Measurements from ENCODE around the gene MRTO4.
"Not testable (repeated sequence)": the region's sequence is repeated elsewhere in the genome, so short reads cannot be mapped to it uniquely, and the experiment has no call there.

Gene MRTO4

DNA sequence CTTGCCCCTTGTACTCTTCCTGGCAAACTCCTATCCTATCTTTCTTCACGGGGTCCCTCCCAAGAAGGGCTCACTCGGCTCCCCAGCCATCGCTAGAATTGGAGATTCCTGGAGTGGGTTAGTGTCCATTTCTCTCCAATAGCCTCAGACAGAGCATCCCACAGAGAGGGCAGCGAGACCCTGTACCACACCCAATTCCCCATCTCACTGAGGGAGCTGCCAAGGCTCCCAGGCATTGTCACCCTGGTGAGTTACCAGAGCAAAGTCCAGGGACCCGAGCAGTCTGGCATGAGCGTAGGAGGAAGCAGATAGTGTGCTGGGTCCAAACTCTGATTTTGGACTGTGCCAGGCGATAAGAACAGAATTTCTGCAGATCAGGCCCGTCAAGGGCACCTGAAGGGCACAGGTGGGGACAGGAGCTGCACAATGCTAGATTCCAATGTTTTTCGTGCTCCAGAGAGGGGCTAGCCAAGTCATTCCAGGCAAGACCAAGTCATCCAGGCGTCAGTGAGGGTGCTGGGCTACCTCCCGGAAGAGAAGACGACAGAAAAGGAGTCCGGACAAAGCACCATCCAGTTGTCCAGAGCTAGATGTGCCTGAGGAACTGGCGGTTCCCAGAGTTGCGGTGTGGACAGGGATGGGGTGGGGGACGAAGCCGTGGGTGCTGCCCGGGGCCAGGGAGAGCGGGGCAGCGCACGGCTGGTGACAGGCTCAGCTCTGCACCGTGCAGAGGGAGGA is 21.7 kb downstream of the MRTO4 start:
- DNase-seq: no peak

DNA sequence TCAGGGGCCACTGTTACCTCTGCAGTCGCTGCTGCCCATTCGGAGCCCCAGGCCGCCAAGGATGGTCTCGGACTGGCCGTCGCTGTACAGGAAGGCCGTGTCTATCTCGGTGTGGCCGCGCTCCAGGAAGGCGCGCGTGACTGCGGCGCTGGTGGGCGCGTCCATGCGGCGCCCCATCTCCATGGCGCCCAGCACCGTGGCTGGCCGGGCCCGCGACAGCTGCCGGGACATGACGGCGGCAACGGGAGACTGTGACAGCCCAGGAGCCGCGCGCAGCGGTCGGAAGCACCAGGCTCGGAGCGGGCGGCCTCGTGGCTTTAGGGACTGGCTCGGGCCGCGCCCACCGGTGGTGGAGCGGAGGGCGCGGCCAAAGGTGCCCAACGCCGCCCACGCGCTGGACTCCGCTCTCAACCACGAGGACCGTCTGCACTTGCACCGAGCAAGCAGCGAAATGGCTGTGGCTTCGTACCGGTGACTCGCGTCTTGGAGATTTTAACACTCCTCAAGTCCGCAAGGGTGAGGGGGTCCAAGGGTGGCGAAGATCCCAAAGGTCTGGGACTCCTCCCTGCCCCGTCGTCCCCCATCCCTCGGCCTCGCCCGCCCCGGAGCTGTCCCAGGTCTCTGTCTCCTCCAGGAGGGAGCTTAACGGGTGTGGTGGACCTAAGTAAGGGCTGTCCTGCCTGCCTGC is 22.4 kb downstream of the MRTO4 start:
- not testable (repeated sequence) for DNase-seq

DNA sequence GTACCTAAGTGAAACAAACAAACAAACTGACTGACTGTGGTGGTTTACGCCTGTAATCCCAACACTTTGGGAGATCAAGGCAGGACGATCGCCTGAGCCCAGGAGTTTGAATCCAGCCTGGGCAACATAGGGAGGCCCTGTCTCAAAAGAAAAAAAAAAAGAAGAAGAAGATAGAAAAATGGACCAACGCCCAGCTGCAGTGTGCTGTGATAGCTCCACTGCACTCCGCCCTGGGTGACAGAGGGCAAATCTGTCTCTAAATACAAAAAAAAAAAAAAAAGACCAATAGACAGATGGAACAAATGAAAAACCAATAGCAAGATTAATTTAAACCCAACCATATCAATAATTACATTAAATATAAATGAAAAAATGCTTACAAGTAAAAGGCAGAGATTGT is 23.0 kb downstream of the MRTO4 start:
- DNase-seq: no peak

DNA sequence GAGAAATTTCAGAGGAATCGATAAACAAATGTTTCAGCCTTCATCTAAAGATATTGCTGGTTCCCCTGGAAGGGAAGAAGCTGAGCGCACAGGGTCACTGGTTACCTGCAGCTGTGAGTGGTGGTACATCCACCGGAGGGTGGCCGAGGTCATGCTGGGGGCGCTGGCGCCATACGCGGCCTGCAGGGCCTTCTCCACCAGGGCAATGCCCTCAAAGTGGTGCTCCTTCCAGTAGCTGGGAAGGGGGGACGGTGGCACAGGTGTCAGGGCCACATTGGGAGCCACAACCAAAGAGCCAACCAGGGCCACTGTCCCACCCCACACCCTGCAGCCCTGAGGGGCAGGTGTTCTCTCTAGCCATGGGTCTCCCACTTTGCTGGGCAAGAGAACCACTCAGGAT is 32.3 kb downstream of the MRTO4 start:
- DNase-seq: no peak

DNA sequence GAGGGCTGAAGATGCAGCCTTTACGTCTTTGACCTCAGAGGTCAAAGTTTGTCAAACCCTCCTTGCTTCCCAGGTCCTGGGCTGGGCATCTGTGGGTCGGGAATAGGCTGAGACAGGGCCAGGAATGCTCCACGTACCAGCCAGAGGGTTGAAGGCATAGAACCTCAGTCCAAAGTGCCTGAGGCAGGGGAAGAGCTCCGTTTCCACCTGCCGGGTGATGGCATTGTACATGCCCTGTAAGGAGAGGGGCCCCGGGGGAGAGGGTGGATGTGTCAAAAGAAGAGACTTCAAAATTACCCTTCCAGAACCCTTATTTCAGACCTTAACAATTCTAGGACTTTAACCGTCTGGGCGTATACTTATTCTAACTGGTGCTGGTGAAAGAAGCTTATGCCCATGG is 33.3 kb downstream of the MRTO4 start:
- DNase-seq: no peak

DNA sequence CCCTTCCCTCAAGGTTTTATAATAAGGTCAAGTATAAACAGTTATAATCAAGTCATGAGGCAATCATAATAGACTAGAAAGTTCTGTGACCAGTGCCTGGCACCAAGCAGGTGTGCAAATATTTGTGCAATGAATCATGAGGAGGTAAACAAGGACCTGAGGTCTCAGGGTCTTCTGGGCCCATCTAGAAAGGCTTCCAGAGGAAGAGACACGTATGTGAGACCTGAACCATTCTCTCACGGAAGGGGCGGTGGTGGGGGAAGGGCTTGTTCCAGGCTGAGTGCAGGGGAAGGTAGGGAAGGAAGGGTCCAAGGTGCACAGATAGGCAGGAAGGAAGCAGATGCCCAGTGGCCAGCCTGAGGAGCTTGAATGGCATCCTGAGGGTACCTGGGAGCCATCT is 33.8 kb downstream of the MRTO4 start:
- not testable (repeated sequence) for DNase-seq

DNA sequence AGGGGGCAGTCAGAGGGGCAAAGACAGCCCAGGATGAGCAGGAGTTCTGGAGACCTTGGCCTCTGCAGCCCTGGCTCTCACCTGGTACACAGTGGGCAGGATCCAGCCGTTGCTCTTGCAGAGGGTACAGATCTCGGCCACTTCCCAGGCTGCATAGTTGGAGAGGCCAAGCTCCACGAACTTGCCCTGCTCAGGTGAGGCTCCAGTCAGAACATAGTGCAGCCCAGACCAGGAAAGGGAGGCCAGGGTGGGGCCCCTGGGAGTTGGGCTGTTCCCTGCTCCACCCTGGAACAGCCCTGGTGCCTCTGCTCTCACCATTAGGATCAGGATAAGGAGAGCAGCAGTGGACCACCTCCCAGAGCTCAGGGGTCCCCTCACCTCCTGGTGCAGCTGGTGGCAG is 34.2 kb downstream of the MRTO4 start:
- not testable (repeated sequence) for DNase-seq

DNA sequence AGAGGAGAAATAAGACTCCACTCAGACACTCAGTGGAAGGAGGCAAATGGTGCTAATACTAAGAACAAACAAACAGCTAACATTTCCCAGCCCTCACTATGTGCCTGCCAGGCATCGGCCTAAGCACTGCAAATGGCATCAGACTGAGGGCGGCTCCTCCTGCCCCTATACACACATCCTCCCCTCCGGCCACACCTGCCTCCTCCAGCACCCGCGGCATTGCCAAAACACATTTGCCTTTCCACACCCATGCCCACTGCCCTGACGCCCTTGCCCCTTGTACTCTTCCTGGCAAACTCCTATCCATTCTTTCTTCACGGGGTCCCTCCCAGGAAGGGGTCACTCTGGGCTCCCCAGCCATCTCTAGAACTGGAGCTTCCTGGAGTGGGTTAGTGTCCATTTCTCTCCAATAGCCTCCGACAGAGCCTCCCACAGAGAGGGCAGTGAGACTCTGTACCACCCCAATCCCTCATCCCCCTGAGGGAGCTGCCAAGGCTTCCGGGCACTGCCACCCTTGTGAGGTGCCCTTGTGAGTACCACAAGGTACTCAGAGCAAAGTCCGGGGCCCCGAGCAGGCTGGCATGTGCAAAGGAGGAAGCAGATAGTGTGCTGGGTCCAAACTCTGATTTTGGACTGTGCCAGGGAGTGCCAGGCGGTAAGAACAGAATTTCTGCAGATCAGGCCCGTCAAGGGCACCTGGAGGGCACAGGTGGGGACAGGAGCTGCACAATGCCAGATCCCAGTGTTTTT is 36.0 kb downstream of the MRTO4 start:
- DNase-seq: no peak

DNA sequence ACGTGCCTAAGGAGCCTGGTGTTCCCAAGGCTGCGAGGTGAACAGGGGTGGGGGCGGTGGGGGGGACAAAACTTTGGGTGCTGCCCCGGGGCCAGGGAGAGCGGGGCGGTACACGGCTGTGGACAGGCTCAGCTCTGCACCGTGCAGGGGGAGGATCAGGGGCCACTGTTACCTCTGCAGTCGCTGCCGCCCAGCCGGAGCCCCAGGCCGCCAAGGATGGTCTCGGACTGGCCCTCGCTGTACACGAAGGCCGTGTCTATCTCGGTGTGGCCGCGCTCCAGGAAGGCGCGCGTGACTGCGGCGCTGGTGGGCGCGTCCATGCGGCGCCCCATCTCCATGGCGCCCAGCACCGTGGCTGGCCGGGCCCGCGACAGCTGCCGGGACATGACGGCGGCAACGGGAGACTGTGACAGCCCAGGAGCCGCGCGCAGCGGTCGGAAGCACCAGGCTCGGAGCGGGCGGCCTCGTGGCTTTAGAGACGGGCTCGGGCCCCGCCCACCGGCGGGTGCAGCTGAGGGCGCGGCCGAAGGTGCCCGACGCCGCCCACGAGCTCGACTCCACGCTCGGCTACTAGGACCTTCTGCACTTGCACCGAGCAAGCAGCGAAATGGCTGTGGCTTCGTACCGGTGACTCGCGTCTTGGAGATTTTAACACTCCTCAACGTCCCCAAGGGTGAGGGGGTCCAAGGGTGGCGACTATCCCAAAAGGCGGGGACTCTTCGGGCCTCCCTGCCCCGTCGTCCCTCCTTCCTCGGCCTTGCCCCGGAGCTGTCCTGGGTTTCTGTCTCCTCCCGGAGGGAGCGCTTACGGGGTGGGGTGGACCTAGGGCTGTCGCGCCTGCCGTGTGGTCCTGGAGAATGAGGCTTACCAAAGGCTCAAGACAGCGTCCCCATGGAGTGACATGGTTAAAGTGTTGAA is 37.0 kb downstream of the MRTO4 start, which contains the start of gene AKR7A3:
Gene AKR7A3, minus strand, starts transcription at position 447 of the 918 bp plus-strand sequence. Its CDS starts 61 bp downstream, at position 386.
- DNase-seq: not testable (repeated sequence)

DNA sequence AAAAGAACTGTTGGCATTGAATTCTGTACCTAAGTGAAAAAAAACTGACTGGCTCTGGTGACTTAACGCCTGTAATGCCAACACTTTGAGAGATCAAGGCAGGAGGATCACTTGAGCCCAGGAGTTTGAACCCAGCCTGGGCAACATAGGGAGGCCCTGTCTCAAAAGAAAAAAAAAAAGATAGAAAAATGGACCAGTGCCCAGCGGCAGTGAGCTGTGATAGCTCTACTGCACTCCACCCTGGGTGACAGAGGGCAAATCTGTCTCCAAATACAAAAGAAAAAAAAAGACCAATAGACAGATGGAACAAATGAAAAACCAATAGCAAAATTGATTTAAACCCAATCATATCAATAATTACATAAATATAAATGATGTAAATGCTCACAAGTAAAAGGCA is 37.6 kb downstream of the MRTO4 start:
- no peak for DNase-seq

DNA sequence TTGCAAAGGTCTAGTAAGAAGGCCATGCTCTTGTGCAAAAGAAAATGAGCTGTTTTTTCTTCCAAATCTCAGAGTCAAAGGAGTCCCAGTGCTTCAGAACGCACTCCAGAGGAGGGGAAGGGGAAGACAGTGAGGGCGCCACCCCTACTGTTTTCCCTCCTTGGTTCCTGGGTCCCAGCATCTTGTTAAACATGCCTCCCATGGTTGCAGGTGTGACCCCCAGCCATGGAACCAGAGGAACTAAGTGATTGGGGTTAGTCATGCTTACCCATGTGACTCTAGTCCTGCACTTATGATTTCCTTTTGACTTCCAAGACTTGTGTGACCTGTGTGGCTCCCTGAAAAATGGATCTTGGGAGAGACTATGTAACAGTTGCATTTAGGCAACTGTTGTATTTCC is 43.0 kb downstream of the MRTO4 start:
- no peak for DNase-seq

DNA sequence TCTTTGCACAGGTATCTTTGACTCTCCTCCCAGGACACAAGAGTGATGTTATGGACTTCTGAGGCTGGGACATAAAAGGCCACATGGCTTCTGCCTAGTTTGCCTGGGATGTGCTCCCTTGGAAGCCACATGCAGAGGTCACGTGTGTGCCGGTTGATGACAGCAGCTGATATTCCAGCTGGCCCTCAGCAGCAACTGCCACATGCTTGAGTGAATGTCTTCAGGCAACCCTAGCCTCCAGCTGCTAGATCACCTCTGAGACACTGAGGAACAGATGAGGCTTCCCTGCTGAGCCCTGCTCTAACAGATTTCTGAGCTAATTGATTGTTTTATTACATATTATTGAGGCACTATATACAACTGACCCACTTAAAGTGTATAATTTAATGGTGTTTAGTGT is 48.6 kb downstream of the MRTO4 start:
- DNase-seq: no peak

DNA sequence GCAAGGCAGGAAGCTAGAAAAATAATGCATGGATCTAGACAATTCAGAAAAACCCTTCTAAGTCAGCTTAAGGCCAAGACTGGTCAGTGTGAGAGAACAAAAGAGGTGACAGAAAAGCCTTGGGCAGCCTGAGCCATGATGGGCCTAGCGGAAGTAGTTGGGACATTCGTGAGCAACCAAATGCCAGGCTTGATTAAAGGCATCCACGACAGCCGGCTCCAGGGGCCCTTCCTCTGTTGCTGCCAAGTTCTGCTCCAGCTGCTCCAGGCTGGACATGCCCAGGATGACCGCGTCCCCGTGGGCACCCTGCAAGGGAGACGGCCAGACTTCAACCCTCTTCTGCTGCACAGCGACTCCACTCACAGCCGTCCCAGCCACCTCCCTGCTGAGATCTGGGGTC is 52.5 kb downstream of the MRTO4 start:
- not testable (repeated sequence) for DNase-seq

DNA sequence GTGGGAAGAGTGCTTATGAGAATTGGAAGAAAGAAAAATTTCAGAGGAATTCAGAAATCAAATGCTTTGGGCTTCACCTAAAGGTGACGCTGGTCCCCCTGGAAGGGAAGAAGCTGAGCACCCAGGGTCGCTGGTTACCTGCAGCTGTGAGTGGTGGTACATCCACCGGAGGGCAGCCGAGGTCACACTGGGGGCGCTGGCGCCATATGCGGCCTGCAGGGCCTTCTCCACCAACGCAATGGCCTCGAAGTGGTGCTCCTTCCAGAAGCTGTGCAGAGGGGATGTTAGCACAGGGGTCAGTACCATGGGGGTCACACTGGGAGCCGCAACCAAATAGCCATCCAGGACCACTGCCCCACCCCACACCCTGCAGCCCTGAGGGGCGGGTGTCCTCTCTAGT is 54.3 kb downstream of the MRTO4 start:
- no peak for DNase-seq

DNA sequence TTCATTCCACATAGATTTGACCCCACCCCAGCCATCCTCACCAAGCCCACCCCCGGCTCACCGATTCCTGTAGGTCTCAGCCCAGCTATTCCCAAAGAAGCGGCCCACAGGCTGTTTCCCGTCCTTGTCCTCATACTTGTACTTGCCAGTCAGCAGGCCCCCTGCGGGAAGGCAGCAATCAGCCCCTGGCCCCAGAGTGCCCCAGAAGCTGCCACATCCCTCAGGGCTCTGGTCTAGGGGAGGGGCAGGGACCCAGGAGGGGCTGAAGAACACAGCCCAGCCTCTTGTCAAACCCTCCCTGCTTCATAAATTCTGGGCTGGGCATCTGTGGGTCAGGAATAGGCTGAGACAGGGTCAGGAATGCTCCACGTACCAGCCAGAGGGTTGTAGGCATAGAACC is 55.3 kb downstream of the MRTO4 start:
- no peak for DNase-seq

DNA sequence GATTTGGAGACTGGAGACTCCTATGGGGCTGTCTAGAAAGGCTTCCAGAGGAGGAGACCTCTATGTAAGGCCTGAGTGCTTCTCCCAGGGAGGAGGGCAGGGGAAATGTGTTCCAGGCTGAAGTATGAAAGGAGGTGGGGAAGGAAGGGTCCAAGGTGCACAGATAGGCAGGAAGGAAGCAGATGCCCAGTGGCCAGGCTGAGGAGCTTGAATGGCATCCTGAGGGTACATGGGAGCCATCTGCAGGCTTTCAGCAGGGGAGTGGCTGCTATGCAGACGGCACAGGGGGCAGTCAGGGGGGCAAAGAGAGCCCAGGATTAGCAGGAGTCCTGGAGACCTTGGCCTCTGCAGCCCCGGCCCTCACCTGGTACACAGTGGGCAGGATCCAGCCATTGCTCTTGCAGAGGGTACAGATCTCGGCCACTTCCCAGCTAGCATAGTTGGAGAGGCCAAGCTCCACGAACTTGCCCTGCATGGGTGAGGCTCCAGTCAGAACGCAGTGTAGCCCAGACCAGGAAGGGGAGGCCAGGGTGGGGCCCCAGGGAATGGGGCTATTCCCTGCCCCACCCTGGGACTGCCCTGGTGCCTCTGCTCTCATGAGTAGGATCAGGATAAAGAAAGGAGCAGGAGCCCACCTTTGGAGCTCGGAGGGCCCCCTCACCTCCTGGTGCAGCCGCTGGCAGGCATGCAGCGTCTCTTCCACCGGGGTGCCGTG is 56.3 kb downstream of the MRTO4 start:
- no peak for DNase-seq

DNA sequence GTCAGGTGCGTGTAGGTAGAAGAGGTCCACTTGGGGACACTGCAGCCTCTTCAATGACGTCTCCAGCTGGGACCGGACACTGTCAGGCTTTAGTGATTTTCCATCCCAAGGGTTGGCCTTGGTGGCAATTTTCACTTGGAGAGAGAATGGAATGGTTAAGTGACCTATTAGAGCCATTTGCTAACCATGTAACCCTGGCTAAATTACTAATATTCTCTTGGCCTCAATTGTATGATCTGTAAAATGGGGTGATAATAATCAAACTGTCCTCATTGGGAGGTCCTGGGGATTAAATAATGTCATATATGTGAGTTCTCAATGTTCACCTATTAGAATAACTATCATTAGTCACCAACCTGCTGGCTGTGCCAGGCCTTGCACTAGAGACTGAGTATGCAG is 56.9 kb downstream of the MRTO4 start:
- DNase-seq: no peak

DNA sequence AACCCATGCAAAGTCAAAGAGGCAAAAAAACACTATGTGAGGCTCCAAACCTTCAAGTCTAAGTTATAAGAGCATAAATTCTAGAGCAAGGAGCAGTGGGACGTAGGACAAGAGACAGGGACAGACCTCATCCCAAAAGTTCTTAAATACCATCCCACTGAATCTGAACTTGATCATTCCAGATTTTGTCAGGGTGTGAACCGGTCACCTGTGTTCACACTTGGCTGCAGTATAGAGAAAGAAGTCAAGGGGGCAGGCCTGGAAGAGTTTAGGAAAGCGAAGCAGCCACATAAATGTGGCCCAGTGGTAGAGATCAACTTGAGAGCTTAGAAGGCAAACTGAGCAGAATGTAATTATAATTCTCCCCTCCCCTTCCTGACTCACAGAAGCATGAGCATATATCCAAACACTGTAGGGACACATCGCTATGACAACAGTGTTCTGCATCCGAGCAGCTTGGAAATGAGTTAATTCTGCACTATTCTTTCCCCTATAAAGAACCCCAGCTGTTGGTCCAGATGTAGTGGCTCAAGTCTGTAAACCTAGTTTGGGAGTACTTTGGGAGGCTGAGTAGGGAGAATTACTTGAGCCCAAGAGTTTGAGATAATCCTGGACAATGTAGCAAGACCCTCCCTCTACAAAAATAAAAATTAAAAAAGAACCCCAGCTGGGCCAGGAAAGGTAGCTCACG is 57.7 kb downstream of the MRTO4 start:
- DNase-seq: no peak
